ENCODE data around the gene PDP2. TPM values are rescaled to one million over a fixed set of nuclear protein-coding genes. Genes with fewer than 3 reads are reported as not detected.

The PDP2 gene
- total and polyA plus RNA-seq, 9 of the 15 experiments (the other 6 are each of a cell fraction or from before 2014, with no cell fraction given), result 2.5 to 24.3 (median 7.2) TPM

GRCh38 chr16:66899310-66899944, 19.1 kb downstream of the PDP2 start (continued):
- TF ChIP-seq ARID3B (CRISPR knock-in tag; IDR thresholded peaks at IDR 0.05; ENCODE audit: borderline replicate concordance) (no peak), ETV6 (IDR thresholded peaks at IDR 0.05; ENCODE audit: borderline replicate concordance in 1 of 2, low read depth in 2 of 2, low read length in 1 of 2) (no peak), ETV6 (CRISPR knock-in tag; IDR thresholded peaks at IDR 0.05; ENCODE audit: borderline replicate concordance) (no peak), FOXA3 (CRISPR knock-in tag; conservative IDR thresholded peaks at IDR 0.05 in 1 of 2, IDR thresholded peaks at IDR 0.05 in 1 of 2) (no peak), NFRKB (IDR thresholded peaks at IDR 0.05; ENCODE audit: low read depth) (no peak; the same call in 1 of the 2 replicates), ZNF436 (CRISPR knock-in tag; IDR thresholded peaks at IDR 0.05) (no peak), ZNF717 (CRISPR knock-in tag; IDR thresholded peaks at IDR 0.05) (no peak), AFF1 (IDR thresholded peaks at IDR 0.05; ENCODE audit: low read depth in 1 of 2, partially characterized antibody in 2 of 2) (no peak), HDAC8 (tag; IDR thresholded peaks at IDR 0.05) (peak; percentile 83), TFE3 (CRISPR knock-in tag; IDR thresholded peaks at IDR 0.05) (peak; percentile 77), TEAD1 (CRISPR knock-in tag; IDR thresholded peaks at IDR 0.05) (peak in 1 of 2 experiments; percentile 69; a peak in 3 of 4 replicates), CCNT2 (IDR thresholded peaks at IDR 0.05; ENCODE audit: borderline replicate concordance, extremely low read depth, insufficient read length, low read depth, low read length) (no peak), TAF9B (IDR thresholded peaks at IDR 0.05; ENCODE audit: partially characterized antibody) (no peak), PTRF (tag; IDR thresholded peaks at IDR 0.05) (peak; percentile 67), TEAD2 (tag; IDR thresholded peaks at IDR 0.05) (no peak), ZNF830 (CRISPR knock-in tag; IDR thresholded peaks at IDR 0.05) (peak; percentile 38; the same call in 1 of the 2 replicates), CHD2 (IDR thresholded peaks at IDR 0.05; ENCODE audit: low read depth, low read length) (no peak), ARID2 (IDR thresholded peaks at IDR 0.05) (no peak), HSF4 (CRISPR knock-in tag; IDR thresholded peaks at IDR 0.05; ENCODE audit: borderline replicate concordance) (no peak), BMI1 (IDR thresholded peaks at IDR 0.05; ENCODE audit: low read length) (no peak), SRSF1 (IDR thresholded peaks at IDR 0.05; ENCODE audit: low read depth, low read length) (no peak), CTBP1 (IDR thresholded peaks at IDR 0.05; ENCODE audit: borderline replicate concordance) (no peak)

All from K562 (cell line).